H1 (cell line): ENCODE data around the gene TRIM7. TPM values are rescaled to one million over a fixed set of nuclear protein-coding genes. Genes with fewer than 3 reads are reported as not detected.

Source experiments
- ATF3 ChIP-seq: IDR thresholded peaks from 2 replicates; pipeline ENCODE4 v1.6.1; 2011; ENCODE audit warnings: low read depth, mild to moderate bottlenecking, low read length; ENCODE audit not compliant: insufficient read depth
- BRCA1 ChIP-seq: IDR thresholded peaks from 2 replicates; pipeline ENCODE4 v1.6.1; 2012; ENCODE audit warnings: low read depth, low read length, improper control_type of control experiment
- CHD7 ChIP-seq: fragments of 300-600 bp; sonication (generic); IDR thresholded peaks from 2 replicates; pipeline ENCODE4 v1.7.1; 2012; ENCODE audit warnings: low read length, moderate library complexity, mild to moderate bottlenecking, inconsistent platforms; ENCODE audit not compliant: insufficient replicate concordance
- CTBP2 ChIP-seq: IDR thresholded peaks from 2 replicates; pipeline ENCODE4 v1.7.0; 2011; ENCODE audit warnings: borderline replicate concordance, mild to moderate bottlenecking, moderate library complexity, mixed read lengths, low read length; ENCODE audit not compliant: insufficient read depth, insufficient read length
- HDAC2 ChIP-seq, 2 experiments: fragments of 300-600 bp in 1 of 2; sonication (generic) in 1 of 2; IDR thresholded peaks; 2 replicates each; pipeline ENCODE4 v1.6.1; 2011 to 2012; ENCODE audit warnings: low read depth in 2 of 2, low read length in 2 of 2, mild to moderate bottlenecking in 2 of 2, moderate library complexity in 2 of 2, borderline replicate concordance in 1 of 2, inconsistent platforms in 1 of 2
- SP1 ChIP-seq: IDR thresholded peaks from 2 replicates; pipeline ENCODE4 v1.6.1; 2011; ENCODE audit warnings: low read depth, low read length
- SRF ChIP-seq: IDR thresholded peaks from 2 replicates; pipeline ENCODE4 v1.6.1; 2011; ENCODE audit warnings: mild to moderate bottlenecking, low read depth, low read length, moderate library complexity
- TEAD4 ChIP-seq: IDR thresholded peaks from 2 replicates; pipeline ENCODE4 v1.6.1; 2012; ENCODE audit warnings: low read depth, low read length, inconsistent platforms, mixed read lengths
- YY1 ChIP-seq: IDR thresholded peaks from 2 replicates; pipeline ENCODE4 v1.6.1; 2011; ENCODE audit warnings: low read depth, mild to moderate bottlenecking, low read length
- polyA plus RNA-seq, 7 experiments: library from polyadenylated mRNA; depleted of rRNA in 3 of 7; stranded (reverse) in 5 of 7; unstranded in 2 of 7; fragments of >200 nt in 5 of 7; fragments of 200-250 nt in 2 of 7; gene quantifications; 1 replicate in 5 of 7; 2 replicates in 1 of 7; 4 replicates in 1 of 7; pipeline versions ENCODE4 v1.2.1 to v1.2.3, GENCODE V29; 2011 to 2013; ENCODE audit warnings: missing spikeins in 2 of 7, mixed read lengths in 2 of 7
- total RNA-seq: library from RNA; stranded (reverse); fragmentation: NEBNext Ultra II Directional; extraction: Animal tissue kit (Norgen Biotek cat#: 25700); gene quantifications from 2 replicates; pipeline ENCODE4 v1.2.1, GENCODE V29; 2021

Gene TRIM7
- total and polyA plus RNA-seq, 2 of the 8 experiments (the other 6 are each of a cell fraction or from before 2014, with no cell fraction given), result 0.36 to 0.47 TPM

- TF ChIP-seq CHD7, result no peak
- TF ChIP-seq YY1, result no peak
- no peak for TF ChIP-seq SRF
- TF ChIP-seq HDAC2 (IDR thresholded peaks at IDR 0.05; ENCODE audit: borderline replicate concordance in 1 of 2, low read depth in 2 of 2, low read length in 2 of 2), result no peak
- no peak for TF ChIP-seq TEAD4
- no peak for TF ChIP-seq BRCA1
- no peak for TF ChIP-seq SP1
- no peak for TF ChIP-seq CTBP2
- no peak for TF ChIP-seq ATF3
Observed at GRCh38 chr5:181204113-181204825, 727 bp downstream of the TRIM7 start (continued).
